Measurements from ENCODE around the gene FOSL2.
"Not testable (repeated sequence)": the region's sequence is repeated elsewhere in the genome, so short reads cannot be mapped to it uniquely, and the experiment has no call there.

Gene FOSL2

GRCh38 chr2:28370354-28370753, 22.3 kb upstream of the FOSL2 start:
- ATAC-seq (ENCODE audit: insufficient read depth, low read depth) (no peak), DNase-seq (no peak)
- no peaks in the 10 kb centered on the region for H3K79me2 ChIP-seq (ENCODE audit: insufficient read depth, low read length)
- TF ChIP-seq EZH2 (IDR thresholded peaks at IDR 0.05; ENCODE audit: borderline replicate concordance, low read depth, low read length, severe bottlenecking): no peak
- no peak for TF ChIP-seq CTCF (IDR thresholded peaks at IDR 0.05; ENCODE audit: borderline replicate concordance, extremely low read depth, low read length, poor library complexity, severe bottlenecking)
- H3K36me3 ChIP-seq (ENCODE audit: insufficient read depth, low read length): no peaks in the 10 kb centered on the region
- no peak overlapping the region for H3K4me3 ChIP-seq (ENCODE audit: low read depth in 1 of 2, low read length in 2 of 2)
- H3K9ac ChIP-seq (ENCODE audit: low read depth, low read length): no peak overlapping the region
- peaks cover 8% of the 10 kb centered on the region; the same call in 1 of the 2 replicates for H4K20me1 ChIP-seq (ENCODE audit: insufficient read depth, low read length)
- no peaks in the 10 kb centered on the region for H3K9me3 ChIP-seq (ENCODE audit: insufficient read depth, low read length, severe bottlenecking)
- no peak overlapping the region for H2AFZ ChIP-seq (ENCODE audit: low read depth, low read length)
- no peaks in the 10 kb centered on the region for H3K27me3 ChIP-seq (ENCODE audit: insufficient read depth, low read length, poor library complexity)
- H3K4me2 ChIP-seq (ENCODE audit: insufficient read depth, low read length): no peak overlapping the region
- peaks cover 24% of the 10 kb centered on the region for H3K4me1 ChIP-seq (ENCODE audit: insufficient read depth, low read length)
- H3K27ac ChIP-seq (ENCODE audit: low read length): no peak overlapping the region

GRCh38 chr2:28371728-28372127, 20.9 kb upstream of the FOSL2 start:
- peaks cover 10% of the 10 kb centered on the region for H3K4me1 ChIP-seq (ENCODE audit: insufficient read depth, low read length)
- H3K4me3 ChIP-seq (ENCODE audit: low read depth in 1 of 2, low read length in 2 of 2); H4K20me1 ChIP-seq (ENCODE audit: insufficient read depth, low read length); H3K79me2 ChIP-seq (ENCODE audit: insufficient read depth, low read length); H2AFZ ChIP-seq (ENCODE audit: low read depth, low read length); H3K9ac ChIP-seq (ENCODE audit: low read depth, low read length); H3K4me2 ChIP-seq (ENCODE audit: insufficient read depth, low read length); H3K27me3 ChIP-seq (ENCODE audit: insufficient read depth, low read length, poor library complexity); H3K9me3 ChIP-seq (ENCODE audit: insufficient read depth, low read length, severe bottlenecking); DNase-seq; H3K36me3 ChIP-seq (ENCODE audit: insufficient read depth, low read length); ATAC-seq (ENCODE audit: insufficient read depth, low read depth); H3K27ac ChIP-seq (ENCODE audit: low read length): not testable (repeated sequence)

DNA sequence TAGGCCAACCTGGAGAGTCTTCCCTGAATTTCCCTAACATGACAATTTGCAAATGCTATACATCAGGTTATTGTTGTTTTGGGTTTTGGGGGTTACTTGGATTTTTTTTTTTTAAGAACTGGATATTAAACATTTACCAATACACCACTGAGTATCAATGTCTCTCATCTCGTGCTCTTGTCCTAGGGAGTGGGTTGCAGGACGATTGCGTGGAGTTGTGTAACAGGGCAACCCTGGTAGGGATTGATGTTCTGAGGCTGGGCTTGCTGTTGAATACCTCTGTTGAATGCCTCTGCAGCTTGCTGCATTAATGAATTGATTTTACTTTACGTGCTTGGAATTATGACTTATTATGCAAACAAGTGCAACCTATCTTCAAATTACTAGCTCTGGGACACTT, 18.8 kb upstream of the FOSL2 start:
- Histone ChIP-seq H3K79me2 (ENCODE audit: insufficient read depth, low read length) (no peaks in the 10 kb centered on the region), H3K27me3 (ENCODE audit: insufficient read depth, low read length, poor library complexity) (no peaks in the 10 kb centered on the region), H3K4me1 (ENCODE audit: insufficient read depth, low read length) (no peaks in the 10 kb centered on the region), H3K9ac (ENCODE audit: low read depth, low read length) (no peak overlapping the region), H3K36me3 (ENCODE audit: insufficient read depth, low read length) (no peaks in the 10 kb centered on the region), H3K4me2 (ENCODE audit: insufficient read depth, low read length) (no peak overlapping the region), H2AFZ (ENCODE audit: low read depth, low read length) (no peak overlapping the region), H3K4me3 (ENCODE audit: low read depth in 1 of 2, low read length in 2 of 2) (no peak overlapping the region), H4K20me1 (ENCODE audit: insufficient read depth, low read length) (peaks cover 2% of the 10 kb centered on the region; the same call in 1 of the 2 replicates), H3K9me3 (ENCODE audit: insufficient read depth, low read length, severe bottlenecking) (no peaks in the 10 kb centered on the region), H3K27ac (ENCODE audit: low read length) (no peak overlapping the region)
- DNase-seq (no peak), ATAC-seq (ENCODE audit: insufficient read depth, low read depth) (no peak)
- TF ChIP-seq EZH2 (IDR thresholded peaks at IDR 0.05; ENCODE audit: borderline replicate concordance, low read depth, low read length, severe bottlenecking): no peak
- no peak for TF ChIP-seq CTCF (IDR thresholded peaks at IDR 0.05; ENCODE audit: borderline replicate concordance, extremely low read depth, low read length, poor library complexity, severe bottlenecking)

- no peaks in the 10 kb centered on the region for H3K36me3 ChIP-seq (ENCODE audit: insufficient read depth, low read length)
- H3K4me3 ChIP-seq (ENCODE audit: low read depth in 1 of 2, low read length in 2 of 2): no peak overlapping the region
- peaks cover 2% of the 10 kb centered on the region; the same call in 1 of the 2 replicates for H4K20me1 ChIP-seq (ENCODE audit: insufficient read depth, low read length)
- H3K4me1 ChIP-seq (ENCODE audit: insufficient read depth, low read length): no peaks in the 10 kb centered on the region
- ATAC-seq (ENCODE audit: insufficient read depth, low read depth) (no peak), DNase-seq (no peak)
- H3K9me3 ChIP-seq (ENCODE audit: insufficient read depth, low read length, severe bottlenecking): no peaks in the 10 kb centered on the region
- H3K27me3 ChIP-seq (ENCODE audit: insufficient read depth, low read length, poor library complexity): no peaks in the 10 kb centered on the region
- H3K27ac ChIP-seq (ENCODE audit: low read length): no peak overlapping the region
- TF ChIP-seq CTCF (IDR thresholded peaks at IDR 0.05; ENCODE audit: borderline replicate concordance, extremely low read depth, low read length, poor library complexity, severe bottlenecking): no peak
- TF ChIP-seq EZH2 (IDR thresholded peaks at IDR 0.05; ENCODE audit: borderline replicate concordance, low read depth, low read length, severe bottlenecking): no peak
- no peaks in the 10 kb centered on the region for H3K79me2 ChIP-seq (ENCODE audit: insufficient read depth, low read length)
- H3K9ac ChIP-seq (ENCODE audit: low read depth, low read length): no peak overlapping the region
- no peak overlapping the region for H2AFZ ChIP-seq (ENCODE audit: low read depth, low read length)
- no peak overlapping the region for H3K4me2 ChIP-seq (ENCODE audit: insufficient read depth, low read length)
Observed at GRCh38 chr2:28374331-28374730, 18.3 kb upstream of the FOSL2 start.
